Spleen (tissue), 11 donors: Measurements from ENCODE around the gene MBD5. TPM values are rescaled to one million over a fixed set of nuclear protein-coding genes. Genes with fewer than 3 reads are reported as not detected.

Source experiments
- DNase-seq: peaks from one replicate; pipeline ENCODE4 v3.0.0-alpha.2; 2020
- H3K27ac ChIP-seq, 8 donors: fragments of 200-600 bp; sonication (generic) in 7 of 8; 1 replicate in 4 of 8; 2 replicates in 4 of 8; pipeline versions ENCODE4 v1.5.0 to v1.8.0; 2016 to 2021; ENCODE audit warnings: inconsistent platforms in 4 of 8, mild to moderate bottlenecking in 4 of 8, moderate library complexity in 1 of 8
- H3K27me3 ChIP-seq, 7 donors: fragments of 200-600 bp; sonication (generic) in 6 of 7; replicated peaks in 1 of 7; 1 replicate in 4 of 7; 2 replicates in 3 of 7; pipeline versions ENCODE4 v1.5.0 to v1.8.0; 2016 to 2021; ENCODE audit warnings: inconsistent platforms in 3 of 7, mild to moderate bottlenecking in 1 of 7
- H3K36me3 ChIP-seq, 6 donors: fragments of 200-600 bp; sonication (generic) in 5 of 6; 1 replicate in 4 of 6; 2 replicates in 2 of 6; pipeline versions ENCODE4 v1.5.0 to v1.8.0; 2016 to 2021; ENCODE audit warnings: inconsistent platforms in 2 of 6
- H3K4me1 ChIP-seq, 6 donors: fragments of 200-600 bp; sonication (generic) in 5 of 6; 1 replicate in 3 of 6; 2 replicates in 3 of 6; pipeline versions ENCODE4 v1.5.0 to v1.8.0; 2016 to 2021; ENCODE audit warnings: inconsistent platforms in 3 of 6
- H3K4me3 ChIP-seq, 8 donors: fragments of 200-600 bp; sonication (generic) in 7 of 8; 1 replicate in 4 of 8; 2 replicates in 4 of 8; pipeline versions ENCODE4 v1.5.0 to v1.8.0; 2016 to 2021; ENCODE audit warnings: inconsistent platforms in 4 of 8, mild to moderate bottlenecking in 4 of 8, moderate library complexity in 2 of 8
- H3K9me3 ChIP-seq, 8 donors: fragments of 200-600 bp; sonication (generic) in 7 of 8; 1 replicate in 4 of 8; 2 replicates in 4 of 8; pipeline versions ENCODE4 v1.5.0 to v1.8.0; 2016 to 2021; ENCODE audit warnings: inconsistent platforms in 4 of 8
- POLR2A ChIP-seq, 3 donors: fragments of 450-650 bp; IDR thresholded peaks; one replicate each; pipeline ENCODE4 v1.5.1; 2017; ENCODE audit warnings: antibody characterized with exemption in 3 of 3, mild to moderate bottlenecking in 1 of 3
- POLR2AphosphoS5 ChIP-seq, 3 donors: sonication (generic); formaldehyde crosslinking; IDR thresholded peaks; one replicate each; pipeline ENCODE4 v1.5.1; 2017; ENCODE audit warnings: antibody characterized with exemption in 3 of 3
- WGBS, 5 donors: extraction: QIAGEN DNeasy Blood & Tissue Kit in 3 of 5; methylation state at CpG; one replicate each; pipeline versions ENCODE4 v1.1.5 to v1.1.7; 2013 to 2018; 5-methylcytosine and 5-hydroxymethylcytosine counted together
- intact Hi-C: fragments of 100-400 bp; cut with DNase I; formaldehyde crosslinking; loops from one replicate; pipeline ENCODE4 v1.15.0; 2023; ENCODE audit warnings: low total_unique reads
- polyA plus RNA-seq, 3 donors: library from polyadenylated mRNA; stranded (reverse); fragments of 200-250 nt; gene quantifications; one replicate each; pipeline ENCODE4 v1.2.1, GENCODE V29; 2013
- total RNA-seq, 7 donors: library from RNA; depleted of rRNA in 3 of 7; stranded (reverse); fragments of >200 nt in 3 of 7; fragmentation: NEBNext Ultra II Directional in 4 of 7; extraction: Animal tissue kit (Norgen Biotek cat#: 25700) in 4 of 7; gene quantifications; one replicate each; pipeline versions ENCODE4 v1.1.0 to v1.2.1, GENCODE V29; 2016 to 2021
- TF ChIP-seq, protein P1 (sequence below), 11 experiments: fragments of 200-600 bp in 7 of 11; fragments of 450-650 bp in 4 of 11; sonication (generic) in 4 of 11; IDR thresholded peaks in 8 of 11; conservative IDR thresholded peaks in 3 of 11; 1 replicate in 7 of 11; 2 replicates in 4 of 11; pipeline versions ENCODE4 v1.4.0 to v1.8.0; 2016 to 2021; ENCODE audit warnings: antibody characterized with exemption in 11 of 11, inconsistent platforms in 4 of 11, mild to moderate bottlenecking in 1 of 11
- donor health status: healthy with polysubstance abuse.
- donor health status: DM: no; HTN: no; CAD: no; lungs with moderate emphysema.
- donor health status: DM: no; HTN: no; CAD: no.
- donor health status: Bipolar disorder and iron deficiency.
- donor health status: healthy.
- donor health status: DM: no; HTN: no; CAD: no.
- donor health status: DM: yes; HTN: yes; CAD: no.

MBD5 gene
- total and polyA plus RNA-seq, 10 donors, result 5.7 to 84.5 (median 60.0) TPM

DNA sequence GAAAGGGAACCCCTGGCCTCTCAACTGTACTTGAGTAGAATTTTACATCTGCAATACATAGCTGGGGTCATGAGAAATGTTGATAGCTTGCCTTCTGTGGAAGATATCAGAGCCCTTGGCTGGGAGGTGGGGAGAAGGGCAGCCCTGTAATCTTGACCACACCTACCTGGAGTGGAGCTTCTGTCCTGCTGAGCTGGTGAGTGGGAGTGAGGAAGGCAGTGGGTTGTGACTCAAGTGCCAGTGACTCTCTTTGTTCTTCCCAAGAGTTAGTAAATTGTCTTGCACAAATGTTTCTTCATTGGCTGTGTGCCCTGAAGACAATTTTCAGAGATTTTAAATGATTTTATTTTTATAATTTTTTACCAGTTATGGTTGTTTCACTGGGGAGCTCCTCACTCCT is 277.3 kb downstream of the MBD5 start:
- H3K36me3 ChIP-seq, result peaks cover 0 to 4% (median 0%) of the 10 kb centered on the region in 6 donors
- H3K27ac ChIP-seq, result no peak overlapping the region
- no peak for DNase-seq
- TF ChIP-seq POLR2AphosphoS5 (IDR thresholded peaks at IDR 0.05) (no peak), POLR2A (IDR thresholded peaks at IDR 0.05) (no peak)
- TF ChIP-seq, protein P1, sequence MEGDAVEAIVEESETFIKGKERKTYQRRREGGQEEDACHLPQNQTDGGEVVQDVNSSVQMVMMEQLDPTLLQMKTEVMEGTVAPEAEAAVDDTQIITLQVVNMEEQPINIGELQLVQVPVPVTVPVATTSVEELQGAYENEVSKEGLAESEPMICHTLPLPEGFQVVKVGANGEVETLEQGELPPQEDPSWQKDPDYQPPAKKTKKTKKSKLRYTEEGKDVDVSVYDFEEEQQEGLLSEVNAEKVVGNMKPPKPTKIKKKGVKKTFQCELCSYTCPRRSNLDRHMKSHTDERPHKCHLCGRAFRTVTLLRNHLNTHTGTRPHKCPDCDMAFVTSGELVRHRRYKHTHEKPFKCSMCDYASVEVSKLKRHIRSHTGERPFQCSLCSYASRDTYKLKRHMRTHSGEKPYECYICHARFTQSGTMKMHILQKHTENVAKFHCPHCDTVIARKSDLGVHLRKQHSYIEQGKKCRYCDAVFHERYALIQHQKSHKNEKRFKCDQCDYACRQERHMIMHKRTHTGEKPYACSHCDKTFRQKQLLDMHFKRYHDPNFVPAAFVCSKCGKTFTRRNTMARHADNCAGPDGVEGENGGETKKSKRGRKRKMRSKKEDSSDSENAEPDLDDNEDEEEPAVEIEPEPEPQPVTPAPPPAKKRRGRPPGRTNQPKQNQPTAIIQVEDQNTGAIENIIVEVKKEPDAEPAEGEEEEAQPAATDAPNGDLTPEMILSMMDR (IDR thresholded peaks at IDR 0.05 in 8 of 11, conservative IDR thresholded peaks at IDR 0.05 in 3 of 11), result no peak
- H3K27me3 ChIP-seq, result no peaks in the 10 kb centered on the region
- no peaks in the 10 kb centered on the region for H3K9me3 ChIP-seq
- no peak overlapping the region for H3K4me3 ChIP-seq
- intact Hi-C loops, result no loop called here
- H3K4me1 ChIP-seq, result no peaks in the 10 kb centered on the region

DNA sequence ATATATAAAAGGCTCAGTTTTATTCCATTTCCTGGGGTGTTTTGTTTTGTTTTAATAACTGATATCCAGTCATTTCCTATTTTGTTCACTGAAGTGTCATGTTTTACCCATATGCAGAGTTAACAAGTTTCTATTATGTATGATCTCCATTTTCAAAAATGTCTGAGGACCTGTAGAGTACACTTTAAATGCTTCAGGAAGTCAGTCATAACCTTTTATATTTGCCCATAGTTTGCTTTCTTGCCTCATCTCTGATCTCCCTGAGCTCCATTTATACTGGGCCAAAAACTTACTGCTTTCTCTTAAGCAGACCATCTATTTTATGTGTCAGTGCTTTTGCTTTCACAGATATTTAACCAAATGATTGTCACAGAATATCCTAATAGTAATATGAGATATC is 278.7 kb downstream of the MBD5 start:
- no peaks in the 10 kb centered on the region for H3K9me3 ChIP-seq
- H3K4me3 ChIP-seq, result no peak overlapping the region
- H3K36me3 ChIP-seq, result peaks cover 0 to 4% (median 0%) of the 10 kb centered on the region in 6 donors
- no peak overlapping the region for H3K27ac ChIP-seq
- no peaks in the 10 kb centered on the region for H3K27me3 ChIP-seq
- TF ChIP-seq POLR2AphosphoS5 (IDR thresholded peaks at IDR 0.05) (no peak), POLR2A (IDR thresholded peaks at IDR 0.05) (no peak)
- TF ChIP-seq, protein P1 (IDR thresholded peaks at IDR 0.05 in 8 of 11, conservative IDR thresholded peaks at IDR 0.05 in 3 of 11), result no peak
- DNase-seq, result no peak
- intact Hi-C loops, result no loop called here
- no peaks in the 10 kb centered on the region for H3K4me1 ChIP-seq

DNA sequence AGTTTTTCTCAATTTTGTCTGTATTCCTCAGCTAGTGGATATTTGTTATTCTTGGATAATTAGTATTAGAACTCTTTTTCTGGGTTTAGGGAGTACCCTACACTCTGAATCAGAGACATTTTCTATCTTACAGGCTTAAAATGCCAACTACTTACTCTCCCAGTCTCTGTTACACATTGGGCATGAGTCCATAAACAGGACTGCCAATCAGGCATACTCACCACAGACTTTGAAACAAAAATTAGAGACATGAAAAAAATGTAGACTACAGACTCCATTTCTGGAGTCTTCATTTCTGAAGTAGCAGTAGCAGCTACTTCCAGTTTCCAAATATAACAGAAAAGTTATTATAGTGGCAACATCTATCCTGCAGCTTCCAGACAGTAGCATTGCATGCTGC is 279.7 kb downstream of the MBD5 start:
- Histone ChIP-seq H3K36me3 (peaks cover 0 to 4% (median 0%) of the 10 kb centered on the region in 6 donors), H3K27ac (no peak overlapping the region), H3K4me1 (no peaks in the 10 kb centered on the region), H3K4me3 (no peak overlapping the region), H3K27me3 (no peaks in the 10 kb centered on the region), H3K9me3 (no peaks in the 10 kb centered on the region)
- no peak for TF ChIP-seq POLR2A (IDR thresholded peaks at IDR 0.05)
- TF ChIP-seq, protein P1 (IDR thresholded peaks at IDR 0.05 in 8 of 11, conservative IDR thresholded peaks at IDR 0.05 in 3 of 11), result no peak
- no peak for TF ChIP-seq POLR2AphosphoS5 (IDR thresholded peaks at IDR 0.05)
- intact Hi-C loops, result no loop called here
- DNase-seq, result no peak

DNA sequence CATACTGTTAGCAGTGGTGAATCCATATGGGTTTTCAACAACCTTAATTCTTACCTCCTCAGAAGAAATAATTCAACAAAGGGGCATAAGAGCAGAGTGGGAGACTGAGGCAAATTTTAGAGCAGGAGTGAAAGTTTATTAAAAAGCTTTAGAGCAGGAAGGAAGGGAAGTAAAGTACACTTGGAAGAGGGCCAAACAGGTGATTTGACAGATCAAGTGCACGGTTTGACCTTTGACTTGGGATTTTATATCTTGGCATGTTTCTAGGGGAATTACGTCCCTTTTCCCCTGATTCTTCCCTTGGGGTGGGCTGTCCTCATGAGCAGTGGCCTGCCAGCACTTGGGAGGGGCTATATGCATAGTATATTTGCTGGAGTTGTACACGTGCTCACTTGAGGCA is 280.5 kb downstream of the MBD5 start:
- H3K27me3 ChIP-seq, result no peaks in the 10 kb centered on the region
- H3K27ac ChIP-seq, result no peak overlapping the region
- 70 to 82% (median 75%) methylated on average over 3 of the region's 3 CpGs for WGBS, 5 donors
- H3K9me3 ChIP-seq, result no peaks in the 10 kb centered on the region
- H3K36me3 ChIP-seq, result peaks cover 0 to 4% (median 0%) of the 10 kb centered on the region in 6 donors
- no peak for DNase-seq
- TF ChIP-seq, protein P1 (IDR thresholded peaks at IDR 0.05 in 8 of 11, conservative IDR thresholded peaks at IDR 0.05 in 3 of 11), result no peak
- TF ChIP-seq POLR2A (IDR thresholded peaks at IDR 0.05) (no peak), POLR2AphosphoS5 (IDR thresholded peaks at IDR 0.05) (no peak)
- H3K4me1 ChIP-seq, result no peaks in the 10 kb centered on the region
- H3K4me3 ChIP-seq, result no peak overlapping the region
- intact Hi-C loops, result no loop called here
